CD8-positive, alpha-beta memory T cell (primary cell): ENCODE measurements around the gene BTBD9. TPM values are rescaled to one million over a fixed set of nuclear protein-coding genes. Genes with fewer than 3 reads are reported as not detected.

Experiments
- CTCF ChIA-PET: fragments of 350-600 bp; sonication (Branson Sonifier 250); formaldehyde crosslinking; loops from one replicate; lab custom pipeline; 2021; ENCODE audit warnings: antibody characterized with exemption; lab: Charles Lee
- POLR2A ChIA-PET: fragments of 350-600 bp; sonication (Branson Sonifier 250); formaldehyde crosslinking; loops from one replicate; lab custom pipeline; 2021; ENCODE audit warnings: antibody characterized with exemption; lab: Charles Lee
- DNase-seq, 5 donors: peaks; one replicate each; pipeline versions ENCODE4 v3.0.0 to v3.0.0-alpha.2; 2020 to 2022; ENCODE audit warnings: mixed read lengths in 1 of 5
- H3K27ac ChIP-seq: one replicate; pipeline ENCODE4 v1.7.0; 2013; ENCODE audit warnings: low read depth, mild to moderate bottlenecking, low read length, moderate library complexity
- H3K27me3 ChIP-seq: 2 replicates; pipeline ENCODE4 v1.7.0; 2013; ENCODE audit warnings: low read length, mild to moderate bottlenecking; ENCODE audit not compliant: insufficient read depth, poor library complexity, severe bottlenecking
- H3K36me3 ChIP-seq: 2 replicates; pipeline ENCODE4 v1.7.0; 2013; ENCODE audit warnings: mild to moderate bottlenecking, low read length, moderate library complexity; ENCODE audit not compliant: insufficient read depth
- H3K4me1 ChIP-seq: 2 replicates; pipeline ENCODE4 v1.7.0; 2013; ENCODE audit warnings: mild to moderate bottlenecking, low read length, moderate library complexity; ENCODE audit not compliant: insufficient read depth
- H3K4me3 ChIP-seq: 2 replicates; pipeline ENCODE4 v1.7.0; 2013; ENCODE audit warnings: mild to moderate bottlenecking, low read length
- H3K9me3 ChIP-seq: 2 replicates; pipeline ENCODE4 v1.7.0; 2013; ENCODE audit warnings: mild to moderate bottlenecking, low read length
- H3K27ac Mint-ChIP-seq, 8 donors: one replicate each; pipeline ENCODE4 v1.8.0; 2020 to 2021; ENCODE audit warnings: mixed read lengths in 8 of 8, mild to moderate bottlenecking in 6 of 8, inconsistent platforms in 3 of 8, moderate library complexity in 3 of 8
- H3K27me3 Mint-ChIP-seq, 2 donors: one replicate each; pipeline ENCODE4 v1.8.0; 2020 to 2021; ENCODE audit warnings: mixed read lengths in 2 of 2, mild to moderate bottlenecking in 1 of 2, moderate library complexity in 1 of 2
- H3K36me3 Mint-ChIP-seq, 3 donors: one replicate each; pipeline ENCODE4 v1.8.0; 2020 to 2021; ENCODE audit warnings: mixed read lengths in 3 of 3, inconsistent platforms in 1 of 3, mild to moderate bottlenecking in 1 of 3
- H3K4me1 Mint-ChIP-seq, 3 donors: one replicate each; pipeline ENCODE4 v1.8.0; 2020 to 2021; ENCODE audit warnings: mixed read lengths in 3 of 3, inconsistent platforms in 1 of 3, mild to moderate bottlenecking in 1 of 3
- H3K4me3 Mint-ChIP-seq, 7 donors: one replicate each; pipeline ENCODE4 v1.8.0; 2020 to 2021; ENCODE audit warnings: mixed read lengths in 7 of 7, mild to moderate bottlenecking in 6 of 7, moderate library complexity in 4 of 7, inconsistent platforms in 2 of 7
- H3K9me3 Mint-ChIP-seq, 5 donors: one replicate each; pipeline ENCODE4 v1.8.0; 2020 to 2022; ENCODE audit warnings: mixed read lengths in 5 of 5, mild to moderate bottlenecking in 3 of 5, moderate library complexity in 2 of 5, inconsistent platforms in 1 of 5
- polyA plus RNA-seq: library from polyadenylated mRNA; unstranded; fragments of 300-500 nt; fragmentation: Illumina TruSeq; gene quantifications from one replicate; pipeline ENCODE4 v1.2.3, GENCODE V29; 2021
- total RNA-seq, 2 experiments: library from RNA; stranded (reverse); gene quantifications; one replicate each; pipeline ENCODE4 v1.2.3, GENCODE V29; 2021

The BTBD9 gene
- total and polyA plus RNA-seq, 3 experiments from 2014 or later = 12.2 to 17.7 (median 14.9) TPM

- peak overlapping the region in 4 of 8 donors; percentile 19 to 51 (median 46) for H3K27ac Mint-ChIP-seq
These were observed 462.7 kb downstream of the BTBD9 start for GRCh38 chr6:38176797-38177751.

GRCh38 chr6:38175786-38176185, 463.9 kb downstream of the BTBD9 start:
- H3K4me3 Mint-ChIP-seq = no peak overlapping the region
- Histone ChIP-seq H3K27ac (no peak overlapping the region), H3K9me3 (no peaks in the 10 kb centered on the region), H3K27me3 (no peaks in the 10 kb centered on the region), H3K36me3 (no peaks in the 10 kb centered on the region), H3K4me1 (no peaks in the 10 kb centered on the region), H3K4me3 (no peak overlapping the region)
- ChIA-PET POLR2A (no interaction called here), CTCF (no interaction called here)
- peaks cover 0 to 5% (median 2%) of the 10 kb centered on the region in 3 donors for H3K4me1 Mint-ChIP-seq
- H3K27ac Mint-ChIP-seq = no peak overlapping the region
- peak in 1 of 5 donors; percentile 42 for DNase-seq
- H3K36me3 Mint-ChIP-seq = peaks cover 0 to 39% (median 12%) of the 10 kb centered on the region in 3 donors
- H3K9me3 Mint-ChIP-seq = no peaks in the 10 kb centered on the region
- peaks cover 0 to 2% of the 10 kb centered on the region in 2 donors for H3K27me3 Mint-ChIP-seq

More at GRCh38 chr6:38176797-38177751, 462.7 kb downstream of the BTBD9 start:
- H3K36me3 Mint-ChIP-seq = peaks cover 0 to 37% (median 12%) of the 10 kb centered on the region in 3 donors
- Histone ChIP-seq H3K36me3 (no peaks in the 10 kb centered on the region), H3K4me3 (no peak overlapping the region), H3K9me3 (no peaks in the 10 kb centered on the region), H3K27me3 (no peaks in the 10 kb centered on the region), H3K4me1 (no peaks in the 10 kb centered on the region), H3K27ac (no peak overlapping the region)
- ChIA-PET CTCF (no interaction called here), POLR2A (no interaction called here)
- H3K4me1 Mint-ChIP-seq = peaks cover 0 to 5% (median 2%) of the 10 kb centered on the region in 3 donors
- H3K4me3 Mint-ChIP-seq = no peak overlapping the region
- peak in 1 of 5 donors; percentile 4 for DNase-seq
- no peaks in the 10 kb centered on the region for H3K9me3 Mint-ChIP-seq
- peaks cover 0 to 1% of the 10 kb centered on the region in 2 donors for H3K27me3 Mint-ChIP-seq

GRCh38 chr6:38174806-38175495, 464.8 kb downstream of the BTBD9 start:
- POLR2A ChIA-PET = no interaction called here
- no peaks in the 10 kb centered on the region for H3K36me3 ChIP-seq
- H3K36me3 Mint-ChIP-seq = peaks cover 0 to 40% (median 12%) of the 10 kb centered on the region in 3 donors
- H3K27me3 Mint-ChIP-seq = peaks cover 0 to 2% of the 10 kb centered on the region in 2 donors
- H3K4me1 ChIP-seq = no peaks in the 10 kb centered on the region
- no peaks in the 10 kb centered on the region for H3K27me3 ChIP-seq
- CTCF ChIA-PET = no interaction called here
- H3K9me3 Mint-ChIP-seq = no peaks in the 10 kb centered on the region
- H3K27ac ChIP-seq = no peak overlapping the region
- no peak overlapping the region for H3K4me3 Mint-ChIP-seq
- H3K27ac Mint-ChIP-seq = no peak overlapping the region
- H3K9me3 ChIP-seq = no peaks in the 10 kb centered on the region
- peaks cover 0 to 5% (median 2%) of the 10 kb centered on the region in 3 donors for H3K4me1 Mint-ChIP-seq
- DNase-seq = peak in 1 of 5 donors; percentile 15
- no peak overlapping the region for H3K4me3 ChIP-seq

- Mint-ChIP-seq H3K9me3 (no peaks in the 10 kb centered on the region), H3K4me3 (no peak overlapping the region), H3K27ac (peak overlapping the region in 1 of 8 donors; percentile 36), H3K36me3 (peaks cover 0 to 41% (median 11%) of the 10 kb centered on the region in 3 donors), H3K4me1 (peaks cover 0 to 3% (median 2%) of the 10 kb centered on the region in 3 donors), H3K27me3 (peaks cover 0 to 2% of the 10 kb centered on the region in 2 donors)
- peak in 1 of 5 donors; percentile 10 for DNase-seq
- CTCF ChIA-PET = no interaction called here
- no peak overlapping the region for H3K4me3 ChIP-seq
- H3K9me3 ChIP-seq = no peaks in the 10 kb centered on the region
- no peaks in the 10 kb centered on the region for H3K27me3 ChIP-seq
- H3K4me1 ChIP-seq = no peaks in the 10 kb centered on the region
- POLR2A ChIA-PET = no interaction called here
- H3K36me3 ChIP-seq = no peaks in the 10 kb centered on the region
- no peak overlapping the region for H3K27ac ChIP-seq
These were observed 465.4 kb downstream of the BTBD9 start for GRCh38 chr6:38174315-38174714.

- ChIA-PET CTCF (no interaction called here), POLR2A (no interaction called here)
- Histone ChIP-seq H3K36me3 (no peaks in the 10 kb centered on the region), H3K27me3 (no peaks in the 10 kb centered on the region), H3K4me1 (no peaks in the 10 kb centered on the region), H3K9me3 (no peaks in the 10 kb centered on the region), H3K27ac (no peak overlapping the region), H3K4me3 (no peak overlapping the region)
- peaks cover 0 to 2% of the 10 kb centered on the region in 2 donors for H3K27me3 Mint-ChIP-seq
- H3K4me1 Mint-ChIP-seq = peaks cover 0 to 2% (median 0%) of the 10 kb centered on the region in 3 donors
- no peaks in the 10 kb centered on the region for H3K9me3 Mint-ChIP-seq
- H3K36me3 Mint-ChIP-seq = peaks cover 0 to 41% (median 11%) of the 10 kb centered on the region in 3 donors
- H3K27ac Mint-ChIP-seq = peak overlapping the region in 1 of 8 donors; percentile 36
- peak in 1 of 5 donors; percentile 25 for DNase-seq
- no peak overlapping the region for H3K4me3 Mint-ChIP-seq
These were observed 465.8 kb downstream of the BTBD9 start for GRCh38 chr6:38173909-38174308.

GRCh38 chr6:38172739-38173410, 466.9 kb downstream of the BTBD9 start:
- DNase-seq = peak in 1 of 5 donors; percentile 32
- Histone ChIP-seq H3K36me3 (no peaks in the 10 kb centered on the region), H3K27me3 (no peaks in the 10 kb centered on the region), H3K27ac (no peak overlapping the region), H3K4me1 (no peaks in the 10 kb centered on the region), H3K9me3 (no peaks in the 10 kb centered on the region), H3K4me3 (no peak overlapping the region)
- ChIA-PET CTCF (no interaction called here), POLR2A (no interaction called here)
- Mint-ChIP-seq H3K27ac (peak overlapping the region in 1 of 8 donors; percentile 17), H3K4me3 (no peak overlapping the region), H3K4me1 (no peaks in the 10 kb centered on the region), H3K36me3 (peaks cover 0 to 41% (median 11%) of the 10 kb centered on the region in 3 donors), H3K27me3 (peaks cover 0 to 2% of the 10 kb centered on the region in 2 donors), H3K9me3 (no peaks in the 10 kb centered on the region)

- Histone ChIP-seq H3K36me3 (no peaks in the 10 kb centered on the region), H3K4me3 (no peak overlapping the region), H3K27me3 (no peaks in the 10 kb centered on the region), H3K4me1 (no peaks in the 10 kb centered on the region), H3K9me3 (no peaks in the 10 kb centered on the region), H3K27ac (no peak overlapping the region)
- Mint-ChIP-seq H3K4me3 (no peak overlapping the region), H3K27me3 (peaks cover 0 to 2% of the 10 kb centered on the region in 2 donors), H3K36me3 (peaks cover 0 to 41% (median 11%) of the 10 kb centered on the region in 3 donors), H3K9me3 (no peaks in the 10 kb centered on the region), H3K4me1 (no peaks in the 10 kb centered on the region), H3K27ac (peak overlapping the region in 1 of 8 donors; percentile 36)
- ChIA-PET POLR2A (no interaction called here), CTCF (no interaction called here)
- DNase-seq = peak in 1 of 5 donors; percentile 45
These were observed 467.6 kb downstream of the BTBD9 start for GRCh38 chr6:38171997-38172738.
